Putamen (tissue), 1 donor: ENCODE results near the gene CAMSAP1.
"Not testable (repeated sequence)": the region's sequence is repeated elsewhere in the genome, so short reads cannot be mapped to it uniquely, and the experiment has no call there.

Experiments
- DNase-seq: peaks from one replicate; pipeline ENCODE4 v3.0.0-alpha.2; 2016; ENCODE audit warnings: low spot score

The CAMSAP1 gene

DNA sequence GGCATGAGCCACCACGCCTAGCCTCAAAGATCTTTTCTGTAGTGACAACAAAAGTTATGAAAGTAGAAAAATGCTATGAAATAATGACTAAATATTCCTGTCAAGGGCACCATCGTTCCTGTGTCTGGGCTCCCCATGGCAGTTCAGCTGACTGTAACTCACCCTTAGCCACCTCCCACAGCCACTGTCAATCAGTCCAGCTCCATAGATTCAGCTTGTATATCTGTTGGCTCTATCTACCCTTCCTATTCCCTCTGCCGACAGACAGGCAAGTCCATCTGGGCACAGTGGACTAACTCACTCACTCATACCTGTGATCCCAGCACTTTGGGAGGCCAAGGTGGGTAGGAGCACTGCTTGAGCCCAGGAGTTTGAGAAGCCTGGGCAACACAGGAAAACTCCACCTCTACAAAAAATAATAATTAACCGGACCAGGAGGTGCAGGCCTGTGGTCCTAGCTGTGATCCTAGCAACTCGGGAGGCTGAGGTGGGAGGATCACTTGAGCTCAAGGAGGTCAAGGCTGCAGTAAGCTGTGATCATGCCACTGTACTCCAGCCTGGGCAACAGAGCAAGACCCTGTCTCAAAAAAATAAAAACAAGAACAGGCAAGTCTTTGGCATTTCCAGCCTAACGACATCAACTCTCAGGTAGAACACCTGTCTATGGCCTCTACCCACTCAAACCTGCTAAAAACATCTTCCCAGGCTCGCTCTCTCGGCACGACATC is 6.2 kb downstream of the CAMSAP1 start:
- no peak for DNase-seq

DNA sequence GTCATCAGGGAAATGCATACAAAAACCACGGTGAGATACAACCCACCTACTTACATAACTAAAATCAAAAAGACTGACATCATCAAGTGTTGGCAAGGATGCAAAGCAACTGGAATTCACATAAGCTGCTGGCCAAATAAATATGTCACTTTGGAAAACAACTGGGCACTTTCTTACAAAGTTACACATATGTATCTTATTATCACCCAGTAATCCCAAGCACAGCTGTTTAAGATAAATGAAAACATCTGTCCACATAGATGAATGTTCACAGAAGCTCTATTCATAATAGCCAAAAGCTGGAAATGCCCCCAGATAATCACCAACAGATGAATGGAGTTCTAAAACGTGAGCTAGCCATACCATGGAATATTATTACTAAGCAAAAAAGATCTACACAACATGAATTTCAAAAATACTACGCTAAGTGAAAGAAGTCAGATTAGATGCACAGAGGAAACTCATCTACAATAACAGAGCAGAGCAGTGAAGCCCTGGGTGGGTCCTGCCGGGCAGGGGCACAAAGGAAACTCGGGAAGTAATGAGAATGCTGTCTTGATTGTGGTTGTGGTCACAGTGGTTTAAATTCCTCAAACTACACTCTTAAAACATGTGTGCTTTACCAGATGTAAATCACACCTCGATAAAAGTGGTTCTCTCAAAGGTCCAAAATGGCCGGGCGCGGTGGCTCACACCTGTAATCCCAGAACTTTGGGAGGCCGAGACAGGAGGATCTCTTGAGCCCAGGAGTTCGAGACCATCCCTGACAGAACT is 8.5 kb downstream of the CAMSAP1 start:
- DNase-seq, result no peak

DNA sequence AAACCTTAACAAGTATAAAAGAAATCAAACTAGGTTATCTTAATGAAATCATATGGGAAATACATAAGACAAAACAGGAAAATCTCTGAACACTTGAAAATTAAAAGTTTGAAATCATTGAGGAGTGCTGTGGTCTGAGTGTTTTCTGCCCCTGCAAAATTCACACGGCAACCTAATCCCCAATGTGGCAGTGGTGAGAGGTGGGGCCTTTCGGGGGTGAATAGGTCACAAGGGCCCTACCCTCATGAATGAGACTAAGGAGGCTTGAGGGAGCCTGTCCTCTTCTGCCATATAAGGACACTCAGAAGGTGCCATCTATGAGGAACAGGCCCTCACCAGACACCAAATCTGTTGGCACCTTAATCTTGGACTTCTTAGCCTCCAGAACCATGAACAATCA is 10.7 kb downstream of the CAMSAP1 start:
- DNase-seq, result no peak

DNA sequence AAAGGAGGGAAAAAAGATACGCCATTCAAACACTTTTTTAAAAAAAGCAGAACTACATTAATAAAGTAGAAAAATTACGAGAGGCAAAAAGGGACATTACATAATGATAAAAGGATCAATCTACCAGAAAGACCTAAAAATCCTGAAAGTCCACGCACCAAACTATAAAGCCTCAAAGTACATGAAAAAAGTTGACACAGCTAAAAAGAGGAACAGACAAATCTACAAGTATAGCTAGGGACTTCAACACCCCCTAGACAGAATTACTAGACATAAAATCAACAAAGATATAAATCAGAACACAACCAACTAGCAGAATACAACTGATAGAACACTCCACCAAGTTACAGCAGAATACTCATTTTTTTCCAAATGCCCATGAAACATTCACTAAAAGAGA is 11.1 kb downstream of the CAMSAP1 start:
- DNase-seq, result no peak

DNA sequence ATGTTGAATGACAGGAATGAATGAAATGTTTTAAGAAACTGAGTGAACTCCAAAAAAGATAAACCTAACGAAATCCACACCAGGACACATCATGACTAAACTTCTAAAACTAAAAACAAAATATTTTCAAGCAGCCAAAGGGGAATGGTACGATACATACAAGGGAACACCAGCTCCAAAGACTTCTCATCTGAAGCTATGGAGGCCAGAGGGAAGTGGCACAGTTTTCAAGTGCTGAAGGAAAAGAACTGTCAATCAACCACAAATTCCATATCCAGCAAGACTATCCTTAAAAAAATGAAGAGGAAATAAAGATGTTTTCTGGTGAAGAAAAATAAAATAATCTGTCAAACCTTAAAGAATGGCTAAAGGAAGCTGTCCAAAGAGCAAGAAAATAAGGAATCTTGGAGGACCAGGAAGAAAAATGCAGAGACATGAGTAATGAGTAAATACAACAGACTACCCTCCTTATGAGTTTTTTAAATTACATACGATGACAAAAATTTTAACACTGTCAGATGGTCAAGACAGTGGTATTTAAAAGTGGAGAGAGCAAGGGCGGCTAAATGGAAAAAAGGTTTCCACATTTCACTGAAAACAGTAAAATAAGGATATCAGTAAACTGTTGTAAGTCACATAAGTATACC is 12.0 kb downstream of the CAMSAP1 start:
- DNase-seq, result no peak

DNA sequence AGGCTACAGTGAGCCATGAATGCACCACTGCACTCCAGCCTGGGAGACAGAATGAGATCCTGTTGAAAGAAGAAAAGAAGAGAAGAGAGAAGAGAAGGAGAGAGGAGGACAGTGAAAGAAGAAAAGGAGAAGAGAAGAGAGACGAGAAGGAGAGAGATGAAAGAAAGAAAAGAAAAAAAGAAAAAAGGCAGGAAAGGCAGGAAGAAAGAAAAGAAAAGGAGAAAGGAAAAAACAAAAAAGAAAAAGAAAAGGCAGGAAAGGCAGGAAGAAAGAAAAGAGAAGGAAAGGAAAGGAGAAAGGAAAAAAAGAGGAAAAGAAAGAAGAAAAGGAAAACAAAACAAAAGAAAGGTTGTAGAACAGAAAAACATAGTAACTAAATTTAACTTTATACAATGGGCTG is 14.2 kb downstream of the CAMSAP1 start:
- no peak for DNase-seq

DNA sequence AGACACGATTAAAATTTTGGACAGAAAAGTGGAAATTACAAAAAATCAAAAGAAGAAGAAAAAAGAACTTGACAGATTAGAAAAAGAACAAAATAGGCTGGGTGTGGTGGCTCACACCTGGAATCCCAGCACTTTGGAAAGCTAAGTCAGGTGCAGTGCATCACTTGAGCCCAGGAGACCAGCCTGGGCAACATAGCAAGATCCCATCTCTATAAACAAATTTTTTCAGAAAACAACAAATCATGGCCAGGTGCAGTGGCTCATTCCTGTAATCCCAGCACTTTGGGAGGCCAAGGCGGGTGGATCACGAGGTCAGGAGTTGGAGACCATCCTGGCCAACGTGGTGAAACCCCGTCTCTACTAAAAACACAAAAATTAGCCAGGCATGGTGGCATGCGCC is 15.0 kb downstream of the CAMSAP1 start:
- DNase-seq, result not testable (repeated sequence)

DNA sequence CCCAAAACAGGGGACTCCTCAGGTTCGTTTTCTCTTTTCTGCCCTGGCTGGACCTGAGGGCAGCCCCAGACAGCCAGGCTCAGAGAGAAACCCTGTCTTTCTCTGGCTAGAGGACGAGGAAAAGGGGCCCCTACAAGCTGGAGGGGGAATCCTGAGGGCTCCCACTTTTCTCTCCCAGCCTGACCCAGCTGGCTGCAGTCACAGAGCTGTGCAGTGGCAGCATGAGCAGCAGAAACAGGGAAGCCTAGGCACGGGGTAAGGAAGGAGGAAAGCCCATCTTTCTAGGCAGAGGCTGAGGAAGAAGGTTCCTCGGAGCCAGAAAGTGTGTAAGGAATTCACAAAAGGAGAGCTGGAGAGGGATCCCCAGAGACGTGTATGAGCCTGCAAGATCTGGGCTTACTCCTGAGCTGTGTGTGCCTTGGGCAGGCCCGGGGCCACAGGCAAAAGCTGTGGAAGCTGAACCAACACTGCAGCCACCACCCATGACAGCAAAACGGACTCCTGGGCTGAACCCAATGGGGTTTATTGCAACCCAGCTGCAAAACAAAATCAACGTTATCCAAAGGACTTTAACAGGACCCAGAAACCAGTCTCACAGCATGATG is 16.2 kb downstream of the CAMSAP1 start:
- no peak for DNase-seq

DNA sequence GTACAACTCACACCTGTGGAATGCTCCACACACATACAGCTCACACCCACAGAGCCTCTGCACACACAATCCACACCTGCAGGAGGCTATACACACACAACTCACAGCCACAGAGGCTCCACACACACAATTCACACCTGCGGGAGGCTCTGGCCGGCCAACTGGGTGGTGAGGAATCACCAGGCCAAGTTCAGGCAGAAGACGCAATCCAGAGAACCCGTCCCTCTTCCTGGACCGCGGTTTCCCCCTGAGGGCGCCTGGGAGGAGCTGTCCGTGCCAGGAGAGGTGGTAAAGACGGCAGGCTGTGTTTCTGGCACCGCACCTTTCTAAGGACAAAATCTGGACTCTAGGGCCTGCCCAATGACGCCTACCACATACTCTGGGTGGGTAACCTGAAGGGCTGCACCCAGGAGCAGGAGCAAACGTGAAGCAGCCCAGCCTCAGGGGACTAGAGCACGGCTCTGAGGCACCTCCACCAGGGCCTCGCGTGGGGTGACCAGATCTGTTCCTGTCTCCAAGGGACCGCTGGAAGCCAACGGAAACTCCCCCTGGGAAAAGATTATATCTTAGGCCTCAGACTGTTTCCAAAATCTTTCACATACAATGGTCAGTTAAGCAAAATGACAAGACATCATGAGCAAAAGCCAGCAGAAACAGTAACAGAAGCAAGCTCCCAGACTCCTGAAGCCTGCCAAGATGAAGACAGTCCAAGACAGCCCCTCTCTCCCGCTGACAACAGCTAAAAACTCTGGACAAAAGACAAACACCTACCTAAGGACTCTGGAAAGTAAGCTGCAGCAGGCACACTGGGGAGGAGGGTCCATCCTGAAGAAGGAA is 16.9 kb downstream of the CAMSAP1 start:
- DNase-seq, result no peak

DNA sequence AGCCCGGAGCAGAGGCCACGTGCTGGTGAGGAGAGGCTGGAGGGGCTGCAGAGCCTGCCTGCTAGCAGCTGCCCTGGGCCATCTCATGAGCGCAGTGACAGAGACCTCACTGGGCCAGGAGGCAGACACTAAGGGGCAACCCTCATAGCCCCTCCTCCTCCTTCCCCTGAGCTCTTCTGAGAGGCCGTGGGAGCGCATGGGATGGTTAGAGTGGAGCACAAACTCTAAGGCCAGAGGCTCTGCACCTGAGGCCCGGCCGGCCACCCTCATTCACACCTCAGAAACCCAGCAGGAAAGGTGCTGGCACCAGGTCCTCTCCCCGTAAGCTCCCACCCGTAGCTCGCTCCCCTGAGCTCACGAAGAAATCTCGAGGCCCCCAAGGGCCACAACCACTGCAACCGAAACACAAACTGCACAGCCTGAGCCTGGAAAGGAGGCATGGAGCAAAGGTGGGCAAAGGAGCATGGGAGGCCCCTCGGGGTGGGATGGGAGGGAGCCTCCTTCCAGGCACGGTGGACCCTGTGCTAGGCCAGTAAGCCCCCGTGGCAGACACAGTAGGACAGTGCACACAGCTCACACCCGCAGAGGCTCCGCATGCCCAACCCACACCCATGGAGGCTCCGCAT is 17.7 kb downstream of the CAMSAP1 start:
- DNase-seq, result no peak

DNA sequence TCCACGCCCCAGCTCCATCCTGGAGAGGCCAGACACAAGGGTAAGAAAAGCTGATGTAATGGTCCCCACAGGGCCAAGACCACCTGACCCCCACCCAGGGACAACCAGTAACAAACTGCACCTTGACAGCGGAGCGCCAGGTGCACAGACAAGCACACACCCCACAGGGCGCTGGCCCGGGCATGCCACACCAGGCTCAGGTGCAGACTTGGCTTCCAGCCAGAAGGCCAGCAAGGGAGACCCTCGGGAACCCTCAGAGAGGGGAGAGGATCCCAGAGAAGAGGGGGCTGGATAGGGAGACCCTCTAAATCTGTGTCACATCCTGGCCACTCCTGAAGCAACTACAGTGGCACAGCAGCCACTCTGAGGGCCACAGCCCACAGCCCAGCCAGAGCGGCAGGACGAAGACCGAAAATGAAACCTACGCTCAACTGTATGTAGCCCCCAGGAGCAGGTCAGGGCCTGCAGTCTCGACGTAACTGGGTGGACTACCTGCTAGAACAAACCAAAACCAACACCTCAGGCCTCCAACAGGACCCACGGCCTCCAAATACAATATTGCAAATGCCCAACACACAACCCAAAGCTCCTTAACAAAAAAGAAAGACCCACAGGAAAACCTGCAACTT is 18.5 kb downstream of the CAMSAP1 start:
- DNase-seq, result no peak

DNA sequence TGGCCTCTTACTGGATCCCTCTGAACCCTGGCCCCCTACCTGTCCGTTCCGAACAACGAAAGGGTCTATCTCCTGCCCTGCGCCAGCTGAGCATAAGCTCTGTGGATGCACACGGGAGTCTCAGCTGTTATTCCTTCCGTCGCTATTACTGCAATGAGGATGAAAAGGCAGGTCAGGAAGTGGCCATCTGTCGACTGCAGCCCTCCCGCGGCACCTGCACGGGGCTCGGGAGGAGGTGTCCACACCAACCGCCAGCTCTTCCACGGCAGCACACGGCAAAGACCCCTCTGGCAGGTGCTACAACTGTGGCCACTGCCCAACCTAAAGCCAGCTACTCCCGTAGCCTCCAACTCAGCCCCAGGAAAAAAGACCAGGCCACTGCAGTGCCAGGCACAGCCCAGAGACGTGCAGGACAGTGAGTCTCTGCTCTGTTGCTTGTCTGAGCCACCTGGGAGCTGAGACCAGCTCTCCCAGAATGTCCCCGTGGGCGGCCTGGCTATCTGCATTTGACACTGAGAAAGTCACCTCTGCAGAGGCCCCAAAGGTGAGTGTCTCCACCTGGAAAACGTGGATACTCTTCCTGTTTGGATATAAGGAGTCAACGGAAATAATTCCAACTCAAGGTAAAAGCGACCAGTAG is 19.1 kb downstream of the CAMSAP1 start:
- no peak for DNase-seq

DNA sequence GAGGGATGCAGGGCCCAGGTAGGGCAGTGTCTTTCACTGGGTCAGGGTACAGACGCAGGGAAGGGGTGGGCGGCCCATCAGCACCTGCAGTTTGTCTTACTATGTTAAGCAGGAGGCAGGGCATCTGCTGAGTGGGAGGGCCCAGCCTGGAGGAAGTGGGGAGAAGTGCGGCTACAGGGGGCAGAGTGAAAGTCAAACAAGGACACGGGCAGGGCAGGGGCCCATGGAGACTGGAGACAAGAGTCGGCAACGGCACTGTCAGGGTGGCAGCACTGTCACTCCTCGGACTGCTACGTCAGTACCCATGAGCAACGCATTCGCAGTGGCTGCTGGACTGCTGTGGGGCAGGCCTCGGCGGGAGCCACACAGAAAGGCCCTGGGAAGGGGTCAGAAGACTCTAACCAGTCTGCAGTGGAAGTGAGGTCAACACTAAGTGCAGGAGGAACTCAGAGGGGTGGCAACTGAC is 19.7 kb downstream of the CAMSAP1 start:
- no peak for DNase-seq

DNA sequence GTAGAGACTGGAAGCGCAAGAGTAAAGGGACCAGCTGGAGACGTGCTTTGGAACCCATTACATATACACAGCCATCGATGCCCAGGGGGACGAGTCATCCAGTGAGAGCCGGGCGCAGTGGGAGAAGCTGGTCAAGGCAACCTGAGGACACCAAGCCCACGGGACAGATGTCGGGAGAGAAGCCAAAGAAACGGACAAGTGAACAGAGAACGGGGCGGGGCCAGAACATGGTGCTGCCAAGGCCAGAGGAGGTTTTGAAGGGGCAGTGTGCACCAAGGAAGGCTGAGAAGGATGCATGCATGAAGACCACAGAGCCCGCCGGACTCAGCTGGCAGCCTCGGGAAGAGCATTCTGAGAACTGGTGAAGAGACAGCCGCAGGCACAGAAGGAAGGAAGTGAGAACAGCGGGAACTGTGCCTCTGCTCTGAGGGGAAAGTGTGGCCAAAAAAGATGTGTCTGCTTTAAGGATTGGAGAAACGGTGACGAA is 20.3 kb downstream of the CAMSAP1 start:
- DNase-seq, result no peak

DNA sequence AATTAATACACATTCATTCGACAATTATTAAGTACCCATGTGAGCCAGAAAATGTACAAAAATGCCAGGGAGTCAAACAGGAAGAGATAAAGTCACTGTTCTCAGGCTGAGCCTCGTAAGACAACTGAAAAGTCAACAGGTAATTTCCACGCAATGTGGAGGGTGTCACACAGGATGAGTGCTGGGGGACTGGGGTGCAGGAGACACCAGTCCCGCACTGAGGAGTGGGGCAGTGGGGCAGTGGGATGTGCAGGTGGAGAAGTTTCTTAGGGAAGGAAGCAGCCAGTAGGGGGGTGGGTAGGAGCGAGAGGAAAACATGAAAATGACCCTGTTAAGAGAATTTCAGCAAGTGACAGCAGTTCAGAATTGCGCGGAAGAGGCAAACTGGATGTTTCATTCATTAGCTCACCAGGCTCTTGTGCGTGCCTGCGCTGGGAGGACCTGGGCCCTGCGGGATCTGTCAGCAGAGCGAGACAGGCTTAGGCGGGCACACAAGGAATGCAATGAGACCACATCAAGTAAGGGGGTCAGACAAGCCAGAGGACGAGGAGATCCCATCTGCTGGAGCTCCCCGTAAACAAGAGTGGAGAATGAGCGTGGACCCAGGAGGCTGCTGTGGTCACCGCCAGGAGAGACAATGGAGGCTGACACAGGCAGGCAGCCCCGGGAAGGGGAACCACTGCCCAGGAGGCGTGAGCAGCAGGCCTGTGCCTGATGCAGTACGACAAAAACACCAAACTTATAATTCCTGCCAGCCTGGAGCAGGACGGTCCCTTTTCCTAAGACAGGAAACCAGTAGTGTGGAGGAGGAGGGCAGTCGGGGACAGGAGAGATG is 21.0 kb downstream of the CAMSAP1 start:
- DNase-seq, result no peak

DNA sequence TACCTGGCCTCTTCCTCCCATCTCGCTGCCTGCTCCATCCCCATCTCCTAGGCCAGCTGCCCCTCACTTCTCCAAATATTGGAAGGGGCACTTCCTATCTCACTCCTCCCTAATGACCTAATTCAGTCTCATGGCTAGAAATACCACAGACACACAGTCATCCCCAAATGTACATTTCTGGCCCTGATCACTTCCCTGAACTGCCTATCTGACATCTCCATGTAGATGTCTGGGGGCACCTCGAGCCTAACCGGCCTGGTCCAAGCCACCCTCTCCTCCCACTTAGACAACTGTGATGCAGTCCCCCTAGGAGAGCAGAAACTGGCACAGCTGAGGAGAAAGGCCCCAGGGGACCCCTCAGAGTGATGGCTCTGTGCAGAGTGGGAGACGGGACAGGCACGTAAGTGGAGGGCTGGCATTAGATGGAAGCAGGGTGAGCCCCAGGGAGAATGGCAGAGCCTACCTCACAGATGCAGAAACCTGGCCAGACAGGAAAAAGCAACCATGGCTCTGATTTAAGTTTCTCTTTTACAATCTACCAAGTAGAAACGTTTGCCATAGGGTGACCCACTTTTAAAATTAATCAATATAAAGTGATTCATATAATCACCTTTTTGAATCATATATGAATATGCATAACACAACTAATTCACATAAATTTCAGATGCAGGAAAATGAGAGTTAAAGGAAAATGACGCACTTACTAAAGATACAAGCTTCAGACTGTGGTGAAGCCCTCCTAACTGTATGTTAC is 22.1 kb downstream of the CAMSAP1 start:
- no peak for DNase-seq

DNA sequence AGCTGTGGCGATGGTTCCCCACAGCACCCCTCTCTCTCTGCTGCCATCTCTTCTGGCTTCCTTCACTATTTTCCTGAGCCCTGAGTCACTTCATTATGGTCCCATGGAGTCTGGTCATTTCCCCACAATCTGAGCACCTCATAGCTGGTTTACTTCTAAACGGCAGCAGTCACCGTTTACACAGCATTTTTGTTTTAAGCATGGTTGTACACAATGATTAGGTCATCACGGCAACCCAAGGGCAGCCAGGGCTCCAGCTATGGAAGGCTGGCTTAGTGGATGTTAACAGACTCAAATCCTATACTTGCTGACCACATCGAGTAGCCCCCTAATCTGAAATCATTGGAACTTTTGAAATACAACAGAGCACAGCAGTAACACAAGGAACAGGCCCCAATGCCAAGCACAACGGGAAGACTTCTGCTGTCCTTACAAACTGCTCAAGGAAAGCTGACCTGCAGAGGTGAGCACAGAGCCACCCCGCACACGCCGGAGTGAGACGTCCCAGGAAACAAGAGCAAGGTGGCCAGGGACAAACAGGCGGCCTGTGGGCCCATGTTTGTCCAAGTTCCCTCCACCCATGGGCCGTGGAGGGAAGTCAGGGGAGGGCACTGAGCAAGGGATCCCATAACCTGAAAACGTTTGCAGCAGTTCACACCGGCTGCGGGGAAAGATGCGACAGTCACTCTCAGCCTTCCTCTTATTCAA is 22.9 kb downstream of the CAMSAP1 start:
- DNase-seq, result no peak
